Cardiac fibroblast (primary cell): ENCODE measurements around the gene USP47.

Source experiments
- DNase-seq, 2 donors: peaks; one replicate each; pipeline versions ENCODE4 v3.0.0 to v3.0.0-alpha.2; 2010; ENCODE audit warnings: low read depth in 2 of 2
- H3K4me3 ChIP-seq, 2 donors: replicated peaks in 1 of 2; 1 replicate in 1 of 2; 2 replicates in 1 of 2; pipeline ENCODE4 v1.5.1; 2011; ENCODE audit warnings: low read depth in 2 of 2, low read length in 2 of 2, mild to moderate bottlenecking in 2 of 2, moderate library complexity in 1 of 2
- TF ChIP-seq, protein P1 (sequence below): IDR thresholded peaks from one replicate; pipeline ENCODE4 v1.5.1; 2011; ENCODE audit warnings: low read depth, mild to moderate bottlenecking, low read length, inconsistent platforms

USP47 gene

DNA sequence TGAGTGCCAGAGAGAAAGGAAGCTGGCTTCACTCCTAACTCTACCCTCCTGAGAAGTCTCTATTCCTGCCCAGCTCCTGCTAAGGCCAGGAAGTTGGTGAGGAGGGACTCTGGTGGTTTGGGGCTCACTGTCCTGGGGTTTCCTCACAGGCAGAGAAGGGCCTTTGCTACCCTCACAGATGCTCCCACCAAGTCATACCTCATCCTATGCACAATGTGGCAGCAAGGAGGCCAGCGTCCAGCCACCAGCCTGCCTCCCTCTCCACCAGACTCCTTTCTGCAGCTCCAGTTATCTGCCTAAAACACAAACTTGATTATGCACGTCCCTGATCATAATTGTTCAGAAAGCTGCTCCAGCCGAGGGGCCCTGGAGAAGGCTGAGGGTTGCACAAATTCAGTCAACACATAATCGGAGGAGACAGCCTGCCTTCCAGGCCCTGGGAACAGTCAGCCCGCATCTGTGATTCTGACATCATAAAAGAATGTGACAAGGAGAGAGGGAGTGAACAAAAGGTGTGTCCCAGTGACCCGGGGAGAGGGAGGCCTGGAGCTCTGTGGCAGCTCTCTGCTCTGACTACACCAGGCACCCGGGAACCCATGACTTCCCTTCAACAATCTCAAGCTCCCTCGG, 137.8 kb downstream of the USP47 start:
- TF ChIP-seq, protein P1, sequence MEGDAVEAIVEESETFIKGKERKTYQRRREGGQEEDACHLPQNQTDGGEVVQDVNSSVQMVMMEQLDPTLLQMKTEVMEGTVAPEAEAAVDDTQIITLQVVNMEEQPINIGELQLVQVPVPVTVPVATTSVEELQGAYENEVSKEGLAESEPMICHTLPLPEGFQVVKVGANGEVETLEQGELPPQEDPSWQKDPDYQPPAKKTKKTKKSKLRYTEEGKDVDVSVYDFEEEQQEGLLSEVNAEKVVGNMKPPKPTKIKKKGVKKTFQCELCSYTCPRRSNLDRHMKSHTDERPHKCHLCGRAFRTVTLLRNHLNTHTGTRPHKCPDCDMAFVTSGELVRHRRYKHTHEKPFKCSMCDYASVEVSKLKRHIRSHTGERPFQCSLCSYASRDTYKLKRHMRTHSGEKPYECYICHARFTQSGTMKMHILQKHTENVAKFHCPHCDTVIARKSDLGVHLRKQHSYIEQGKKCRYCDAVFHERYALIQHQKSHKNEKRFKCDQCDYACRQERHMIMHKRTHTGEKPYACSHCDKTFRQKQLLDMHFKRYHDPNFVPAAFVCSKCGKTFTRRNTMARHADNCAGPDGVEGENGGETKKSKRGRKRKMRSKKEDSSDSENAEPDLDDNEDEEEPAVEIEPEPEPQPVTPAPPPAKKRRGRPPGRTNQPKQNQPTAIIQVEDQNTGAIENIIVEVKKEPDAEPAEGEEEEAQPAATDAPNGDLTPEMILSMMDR: no peak

DNA sequence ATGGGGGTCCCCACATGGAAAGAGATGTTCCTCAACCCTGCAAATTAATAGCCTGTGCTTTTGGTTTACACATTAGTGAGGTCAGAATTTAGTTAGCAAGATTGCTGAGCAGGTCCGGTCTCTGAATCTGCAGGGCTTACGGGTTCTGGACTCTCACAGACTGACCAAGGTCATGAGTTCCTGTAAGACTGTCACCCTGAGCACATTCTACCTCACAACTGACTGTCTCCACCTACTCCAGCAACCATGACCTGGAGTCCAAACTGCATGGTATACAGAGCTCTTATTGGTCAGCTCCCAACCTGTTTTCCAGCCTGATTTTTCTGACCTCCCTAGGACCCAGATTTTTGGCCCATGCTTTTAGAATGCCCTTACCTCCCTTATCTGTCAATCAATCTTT, 138.4 kb downstream of the USP47 start:
- H3K4me3 ChIP-seq: no peak overlapping the region
- TF ChIP-seq, protein P1: no peak
- no peak for DNase-seq

More for the DNA sequence above, 137.8 kb downstream of the USP47 start:
- no peak overlapping the region for H3K4me3 ChIP-seq
- DNase-seq: peak; percentile 80 to 85

DNA sequence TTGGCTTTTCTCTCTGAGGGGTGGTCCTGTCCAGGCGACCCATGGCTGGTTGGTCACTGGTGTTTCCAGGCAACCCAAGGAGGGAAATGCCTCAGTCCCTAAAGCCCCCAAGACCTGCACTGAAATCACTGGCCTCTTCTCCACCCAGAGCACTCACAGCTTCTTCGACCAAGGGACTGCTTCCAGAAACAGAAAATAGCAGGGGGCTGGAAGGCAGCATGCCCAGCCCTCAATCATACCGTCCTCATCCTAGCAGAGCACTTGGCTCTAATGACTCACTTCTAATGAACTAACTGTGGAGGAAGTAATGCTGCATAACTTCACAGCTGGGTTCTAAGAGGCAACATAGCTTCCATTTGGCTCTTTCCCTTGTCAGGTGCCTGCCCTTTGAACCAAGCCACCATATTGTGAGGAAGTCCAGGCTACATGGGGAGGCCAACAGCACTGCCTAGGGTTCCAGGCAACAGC, 139.1 kb downstream of the USP47 start:
- DNase-seq: no peak
- TF ChIP-seq, protein P1: no peak

DNA sequence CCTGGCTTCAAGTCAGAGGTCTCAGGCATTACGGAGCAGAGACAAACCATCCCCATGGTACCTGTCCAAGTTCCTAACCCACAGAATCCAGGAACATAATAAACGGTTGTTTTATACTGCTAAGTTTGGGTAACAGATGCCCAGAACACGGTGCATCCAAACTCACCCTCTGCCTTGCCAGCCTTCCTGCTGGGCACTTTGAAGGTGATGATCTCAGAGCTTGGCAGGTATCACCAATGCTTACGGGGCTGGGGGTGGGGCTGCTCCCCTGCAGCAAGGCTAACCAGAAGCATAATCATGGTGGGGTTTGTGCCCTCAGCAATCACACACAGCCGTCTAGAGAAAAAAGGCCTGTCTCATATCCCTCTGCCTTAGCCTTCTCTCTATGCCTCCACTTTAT, 139.6 kb downstream of the USP47 start:
- TF ChIP-seq, protein P1: no peak
- DNase-seq: no peak
- H3K4me3 ChIP-seq: no peak overlapping the region

More for the DNA sequence above, 139.1 kb downstream of the USP47 start:
- no peak overlapping the region for H3K4me3 ChIP-seq

DNA sequence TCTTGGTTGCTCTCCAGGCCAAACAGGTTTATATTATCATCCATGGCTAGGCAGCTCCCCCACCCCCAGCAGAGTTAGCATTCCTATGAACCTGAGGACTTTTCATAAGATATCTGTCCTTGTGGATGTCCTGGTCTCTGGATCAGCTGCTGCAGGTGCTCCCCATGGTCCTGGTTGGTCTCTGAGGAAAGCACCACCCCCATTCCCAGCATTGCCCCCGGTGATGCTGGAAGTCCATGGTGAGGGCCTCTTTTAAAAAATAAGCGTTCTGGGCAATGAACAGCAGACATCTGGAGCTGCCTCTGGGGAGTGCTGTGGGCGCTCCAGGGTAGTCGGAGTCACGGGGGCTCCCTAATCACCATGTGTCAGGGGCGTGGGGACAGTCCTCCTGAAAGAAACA, 140.1 kb downstream of the USP47 start:
- TF ChIP-seq, protein P1: no peak
- no peak for DNase-seq
- no peak overlapping the region for H3K4me3 ChIP-seq

DNA sequence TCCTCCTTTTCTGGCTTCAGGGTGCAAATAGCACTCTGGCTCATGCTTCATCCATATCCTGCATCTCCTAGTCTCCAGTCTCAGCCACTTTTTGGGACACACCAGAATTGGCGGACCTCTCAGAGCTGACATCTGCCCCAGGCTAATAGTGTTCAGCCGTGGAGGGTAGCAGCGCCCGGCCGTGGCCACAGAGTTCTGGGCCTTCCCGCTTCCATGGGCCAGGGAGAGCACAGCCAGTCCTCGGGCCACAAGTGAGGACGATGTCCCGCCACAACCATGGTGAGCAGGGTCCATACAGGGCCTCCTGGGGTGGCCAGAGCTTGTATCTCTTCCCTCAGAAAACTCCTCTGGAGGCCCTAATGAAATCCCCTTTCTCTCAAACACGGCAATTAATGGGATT, 140.7 kb downstream of the USP47 start:
- TF ChIP-seq, protein P1: no peak
- H3K4me3 ChIP-seq: no peak overlapping the region
- no peak for DNase-seq

DNA sequence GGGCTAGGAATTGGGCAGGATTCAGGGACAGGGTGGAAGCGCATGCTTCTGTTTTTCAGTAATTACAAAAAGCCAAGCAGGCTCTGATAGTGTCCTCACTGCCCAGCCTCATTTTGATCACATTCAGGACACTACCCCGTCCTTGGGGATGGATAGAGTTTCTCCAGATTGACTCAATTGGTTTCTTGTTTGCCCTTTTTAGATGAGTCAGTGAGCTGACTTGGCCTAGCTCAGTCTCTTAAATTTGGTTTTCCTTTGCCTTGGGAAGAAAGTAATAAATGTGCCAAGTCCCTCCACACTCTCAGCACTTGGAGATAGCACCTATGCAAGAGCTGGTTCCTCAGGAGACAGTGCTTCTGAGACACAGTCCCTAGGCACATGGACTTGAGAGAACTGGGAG, 141.2 kb downstream of the USP47 start:
- DNase-seq: peak in 1 of 2 donors; percentile 51
- TF ChIP-seq, protein P1: no peak
- H3K4me3 ChIP-seq: no peak overlapping the region
